ENCODE data around the gene SEMA4B.

DNA sequence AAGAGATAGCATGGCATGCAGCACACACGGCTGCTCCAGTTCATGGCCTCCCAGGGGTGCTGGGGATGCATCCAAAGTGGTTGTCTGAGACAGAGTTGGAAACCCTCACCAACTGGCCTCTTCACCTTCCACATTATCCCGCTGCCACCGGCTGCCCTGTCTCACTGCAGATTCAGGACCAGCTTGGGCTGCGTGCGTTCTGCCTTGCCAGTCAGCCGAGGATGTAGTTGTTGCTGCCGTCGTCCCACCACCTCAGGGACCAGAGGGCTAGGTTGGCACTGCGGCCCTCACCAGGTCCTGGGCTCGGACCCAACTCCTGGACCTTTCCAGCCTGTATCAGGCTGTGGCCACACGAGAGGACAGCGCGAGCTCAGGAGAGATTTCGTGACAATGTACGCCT lies 27.8 kb downstream of the SEMA4B start:
- TF ChIP-seq BACH1 (IDR thresholded peaks at IDR 0.05; ENCODE audit: low read length) (no peak), EZH2 (IDR thresholded peaks at IDR 0.05; ENCODE audit: low read depth, low read length, severe bottlenecking) (no peak), EP300 (IDR thresholded peaks at IDR 0.05; ENCODE audit: borderline replicate concordance in 1 of 2, low read depth in 2 of 2, low read length in 2 of 2) (no peak), POLR2AphosphoS5 (IDR thresholded peaks at IDR 0.05; ENCODE audit: low read depth, low read length) (no peak; the same call in 1 of the 2 replicates)
- TF ChIP-seq, protein P1, sequence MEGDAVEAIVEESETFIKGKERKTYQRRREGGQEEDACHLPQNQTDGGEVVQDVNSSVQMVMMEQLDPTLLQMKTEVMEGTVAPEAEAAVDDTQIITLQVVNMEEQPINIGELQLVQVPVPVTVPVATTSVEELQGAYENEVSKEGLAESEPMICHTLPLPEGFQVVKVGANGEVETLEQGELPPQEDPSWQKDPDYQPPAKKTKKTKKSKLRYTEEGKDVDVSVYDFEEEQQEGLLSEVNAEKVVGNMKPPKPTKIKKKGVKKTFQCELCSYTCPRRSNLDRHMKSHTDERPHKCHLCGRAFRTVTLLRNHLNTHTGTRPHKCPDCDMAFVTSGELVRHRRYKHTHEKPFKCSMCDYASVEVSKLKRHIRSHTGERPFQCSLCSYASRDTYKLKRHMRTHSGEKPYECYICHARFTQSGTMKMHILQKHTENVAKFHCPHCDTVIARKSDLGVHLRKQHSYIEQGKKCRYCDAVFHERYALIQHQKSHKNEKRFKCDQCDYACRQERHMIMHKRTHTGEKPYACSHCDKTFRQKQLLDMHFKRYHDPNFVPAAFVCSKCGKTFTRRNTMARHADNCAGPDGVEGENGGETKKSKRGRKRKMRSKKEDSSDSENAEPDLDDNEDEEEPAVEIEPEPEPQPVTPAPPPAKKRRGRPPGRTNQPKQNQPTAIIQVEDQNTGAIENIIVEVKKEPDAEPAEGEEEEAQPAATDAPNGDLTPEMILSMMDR (IDR thresholded peaks at IDR 0.05; ENCODE audit: control extremely low read depth in 1 of 3, insufficient read depth in 1 of 3, low read depth in 1 of 3, low read length in 3 of 3): no peak
